DOHH2 (cell line): Measurements from ENCODE around the gene SYNJ2.

ENCODE experiments used
- H3F3A ChIP-seq: fragments of 200-600 bp; sonication (generic), shearing (Covaris generic); 2 replicates; pipeline ENCODE4 v1.6.0; 2016; ENCODE audit warnings: antibody characterized with exemption, mild to moderate bottlenecking; ENCODE audit not compliant: control insufficient read depth, insufficient read depth
- H3K27ac ChIP-seq: fragments of 200-600 bp; sonication (generic); 2 replicates; pipeline ENCODE4 v1.5.1; 2014; ENCODE audit warnings: low read depth, mild to moderate bottlenecking, low read length, moderate library complexity
- H3K27me3 ChIP-seq: fragments of 200-600 bp; sonication (generic); 2 replicates; pipeline ENCODE4 v1.6.1; 2014; ENCODE audit warnings: mild to moderate bottlenecking, low read length, mixed read lengths; ENCODE audit not compliant: control insufficient read depth
- H3K36me3 ChIP-seq: fragments of 200-600 bp; sonication (generic); 2 replicates; pipeline ENCODE4 v1.6.1; 2014; ENCODE audit warnings: mild to moderate bottlenecking, low read length, moderate library complexity, mixed read lengths; ENCODE audit not compliant: control insufficient read depth
- H3K4me1 ChIP-seq: fragments of 200-600 bp; sonication (generic); 2 replicates; pipeline ENCODE4 v1.6.1; 2014; ENCODE audit warnings: mild to moderate bottlenecking, low read length, mixed read lengths; ENCODE audit not compliant: control insufficient read depth
- H3K4me2 ChIP-seq: fragments of 200-600 bp; sonication (generic); 2 replicates; pipeline ENCODE4 v1.6.0; 2014; ENCODE audit warnings: mild to moderate bottlenecking, low read length, moderate library complexity
- H3K4me3 ChIP-seq: fragments of 200-600 bp; sonication (generic); 2 replicates; pipeline ENCODE4 v1.5.1; 2014; ENCODE audit warnings: mild to moderate bottlenecking, low read length, mixed read lengths
- H3K79me2 ChIP-seq: fragments of 200-600 bp; sonication (generic); 2 replicates; pipeline ENCODE4 v1.6.1; 2014; ENCODE audit warnings: mild to moderate bottlenecking, low read length, mixed read lengths; ENCODE audit not compliant: control insufficient read depth
- H3K9me2 ChIP-seq: fragments of 200-600 bp; sonication (generic); replicated peaks from 2 replicates; pipeline ENCODE4 v1.6.1; 2014; ENCODE audit warnings: mild to moderate bottlenecking, low read length, mixed read lengths; ENCODE audit not compliant: control insufficient read depth
- H3K9me3 ChIP-seq: fragments of 200-600 bp; sonication (generic); 2 replicates; pipeline ENCODE4 v1.6.1; 2014; ENCODE audit warnings: antibody characterized with exemption, low read length, mixed read lengths; ENCODE audit not compliant: control insufficient read depth, insufficient read depth
- H4K20me1 ChIP-seq: fragments of 200-600 bp; sonication (generic); 2 replicates; pipeline ENCODE4 v1.6.0; 2014; ENCODE audit warnings: low read depth, mild to moderate bottlenecking, antibody characterized with exemption, low read length, moderate library complexity; ENCODE audit not compliant: control insufficient read depth, insufficient read depth
- CTCF ChIP-seq: fragments of 200-600 bp; sonication (generic); IDR thresholded peaks from one replicate; pipeline ENCODE4 v1.5.1; 2014; ENCODE audit warnings: antibody characterized with exemption, mild to moderate bottlenecking, low read depth, low read length; ENCODE audit not compliant: poor library complexity, severe bottlenecking
- EZH2phosphoT487 ChIP-seq: fragments of 200-600 bp; sonication (generic); IDR thresholded peaks from 2 replicates; pipeline ENCODE4 v1.6.1; 2017; ENCODE audit warnings: borderline replicate concordance, mild to moderate bottlenecking, antibody characterized with exemption, low read length, moderate library complexity, mixed read lengths

The SYNJ2 gene

GRCh38 chr6:157984686-157985225 is 3.1 kb downstream of the SYNJ2 start:
- Histone ChIP-seq H3K79me2 (no peaks in the 10 kb centered on the region), H3K4me3 (no peak overlapping the region)

GRCh38 chr6:157985378-157986155 is 3.9 kb downstream of the SYNJ2 start:
- Histone ChIP-seq H3K9me3 (no peaks in the 10 kb centered on the region), H3K27me3 (peaks cover 39% of the 10 kb centered on the region), H3K4me1 (peaks cover 8% of the 10 kb centered on the region), H3K9me2 (no peaks in the 10 kb centered on the region), H3K27ac (no peak overlapping the region), H3K79me2 (no peaks in the 10 kb centered on the region), H3K4me2 (no peak overlapping the region), H3K4me3 (no peak overlapping the region), H4K20me1 (no peaks in the 10 kb centered on the region), H3K36me3 (no peaks in the 10 kb centered on the region), H3F3A (0 out of 2 replicates have a peak, but pooled peaks cover 6% of the 10 kb centered on the region)
- no peak for TF ChIP-seq EZH2phosphoT487
- TF ChIP-seq CTCF, result no peak

More at GRCh38 chr6:157984686-157985225, 3.1 kb downstream of the SYNJ2 start:
- Histone ChIP-seq H3F3A (0 out of 2 replicates have a peak, but pooled peaks cover 6% of the 10 kb centered on the region), H4K20me1 (no peaks in the 10 kb centered on the region), H3K9me2 (no peaks in the 10 kb centered on the region), H3K27ac (no peak overlapping the region), H3K9me3 (no peaks in the 10 kb centered on the region), H3K27me3 (peaks cover 47% of the 10 kb centered on the region), H3K4me1 (0 out of 2 replicates have a peak, but pooled peaks cover 3% of the 10 kb centered on the region), H3K36me3 (no peaks in the 10 kb centered on the region), H3K4me2 (no peak overlapping the region)
- TF ChIP-seq CTCF (no peak), EZH2phosphoT487 (no peak)

GRCh38 chr6:157987788-157988699 is 6.4 kb downstream of the SYNJ2 start:
- TF ChIP-seq EZH2phosphoT487 (no peak), CTCF (no peak)
- Histone ChIP-seq H3K36me3 (no peaks in the 10 kb centered on the region), H3K9me3 (no peaks in the 10 kb centered on the region), H3K9me2 (no peaks in the 10 kb centered on the region), H4K20me1 (no peaks in the 10 kb centered on the region), H3F3A (0 out of 2 replicates have a peak, but pooled peaks cover 6% of the 10 kb centered on the region), H3K27ac (no peak overlapping the region), H3K27me3 (peaks cover 15% of the 10 kb centered on the region), H3K4me3 (no peak overlapping the region), H3K79me2 (no peaks in the 10 kb centered on the region), H3K4me1 (peaks cover 8% of the 10 kb centered on the region), H3K4me2 (no peak overlapping the region)
